Measurements from ENCODE around the gene NDUFC2.
"Not testable (repeated sequence)": the region's sequence is repeated elsewhere in the genome, so short reads cannot be mapped to it uniquely, and the experiment has no call there.

Gene NDUFC2

GRCh38 chr11:78049348-78049747 lies 30.3 kb downstream of the NDUFC2 start:
- DNase-seq = no peak

- DNase-seq = no peak
These were observed 31.1 kb downstream of the NDUFC2 start for GRCh38 chr11:78048561-78048960.

GRCh38 chr11:78046486-78046854 lies 33.2 kb downstream of the NDUFC2 start:
- no peak for DNase-seq

- no peak for DNase-seq
These were observed 33.7 kb downstream of the NDUFC2 start for GRCh38 chr11:78045851-78046485.

- DNase-seq = no peak
These were observed 35.0 kb downstream of the NDUFC2 start for GRCh38 chr11:78044706-78045105.

GRCh38 chr11:78041843-78042440 lies 37.7 kb downstream of the NDUFC2 start:
- DNase-seq = no peak

- DNase-seq = not testable (repeated sequence)
These were observed 38.3 kb downstream of the NDUFC2 start for GRCh38 chr11:78041380-78041719.

- no peak for DNase-seq
These were observed 38.8 kb downstream of the NDUFC2 start for GRCh38 chr11:78040691-78041379.

DNA sequence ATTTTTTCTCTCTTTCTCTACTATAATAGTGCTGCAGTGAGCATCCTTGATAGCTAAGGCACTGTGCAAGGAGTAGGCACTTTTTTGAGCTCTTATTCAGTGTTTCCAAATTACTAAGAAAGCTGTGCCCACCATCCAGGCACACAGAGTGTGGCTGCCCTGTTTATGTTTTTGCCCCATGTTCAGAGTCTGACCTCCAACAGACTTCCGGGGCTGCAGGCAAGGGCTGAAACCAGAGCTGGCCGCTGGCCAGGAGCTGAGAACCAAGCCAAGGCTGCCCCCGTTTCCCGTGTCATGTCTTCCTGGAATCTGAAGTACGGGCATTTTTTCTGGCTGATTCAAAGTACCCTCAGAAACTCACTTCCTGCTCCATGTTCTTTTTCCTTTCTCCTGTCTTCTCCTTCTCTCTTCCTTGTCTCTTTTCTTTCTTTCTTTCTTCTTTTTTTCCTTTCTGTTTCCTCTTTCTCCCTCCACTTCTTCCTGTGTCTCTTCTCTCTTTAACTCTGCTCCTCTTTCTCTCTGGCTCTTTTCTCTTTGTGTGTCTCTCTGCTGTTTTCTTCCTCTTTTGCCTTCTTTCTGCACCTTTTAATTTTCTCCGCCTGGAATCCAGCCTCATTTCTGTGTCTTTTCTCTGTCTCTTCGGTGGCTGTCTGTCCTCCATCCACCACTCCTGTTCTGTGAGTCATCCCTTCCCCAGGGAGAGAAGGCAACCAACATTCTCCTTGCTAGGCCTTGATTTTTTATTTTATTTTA lies 39.6 kb downstream of the NDUFC2 start:
- DNase-seq = no peak

GRCh38 chr11:78039391-78039918 lies 40.2 kb downstream of the NDUFC2 start:
- DNase-seq = no peak

DNA sequence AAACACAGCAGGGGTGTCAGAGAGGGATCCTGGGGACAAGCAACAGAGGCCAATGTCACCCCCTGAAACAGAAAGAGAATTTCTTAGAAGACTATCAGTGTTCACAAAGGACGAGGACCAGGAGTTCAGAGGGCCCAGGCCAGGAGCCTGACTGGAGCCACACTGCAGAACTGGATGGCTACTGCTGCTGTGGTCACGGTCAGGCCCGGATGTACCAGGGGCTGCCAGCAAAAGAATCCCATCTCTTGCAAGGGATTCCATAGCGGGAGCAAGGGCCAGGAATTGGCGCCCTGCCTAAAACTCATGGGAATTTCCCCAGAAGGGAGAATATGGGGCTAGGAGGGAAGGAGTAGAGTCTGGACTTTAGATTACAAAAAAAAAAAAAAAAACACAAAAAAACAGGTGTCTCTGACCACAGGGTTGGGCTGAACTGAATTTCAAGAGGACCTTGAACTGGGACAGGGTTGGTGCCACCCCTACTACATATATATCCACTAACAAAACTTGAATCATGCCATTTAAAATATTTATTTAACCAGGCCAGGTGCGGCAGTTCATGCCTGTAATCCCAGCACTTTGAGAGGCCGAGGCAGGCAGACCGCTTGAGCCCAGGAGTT lies 40.9 kb downstream of the NDUFC2 start:
- DNase-seq = no peak

DNA sequence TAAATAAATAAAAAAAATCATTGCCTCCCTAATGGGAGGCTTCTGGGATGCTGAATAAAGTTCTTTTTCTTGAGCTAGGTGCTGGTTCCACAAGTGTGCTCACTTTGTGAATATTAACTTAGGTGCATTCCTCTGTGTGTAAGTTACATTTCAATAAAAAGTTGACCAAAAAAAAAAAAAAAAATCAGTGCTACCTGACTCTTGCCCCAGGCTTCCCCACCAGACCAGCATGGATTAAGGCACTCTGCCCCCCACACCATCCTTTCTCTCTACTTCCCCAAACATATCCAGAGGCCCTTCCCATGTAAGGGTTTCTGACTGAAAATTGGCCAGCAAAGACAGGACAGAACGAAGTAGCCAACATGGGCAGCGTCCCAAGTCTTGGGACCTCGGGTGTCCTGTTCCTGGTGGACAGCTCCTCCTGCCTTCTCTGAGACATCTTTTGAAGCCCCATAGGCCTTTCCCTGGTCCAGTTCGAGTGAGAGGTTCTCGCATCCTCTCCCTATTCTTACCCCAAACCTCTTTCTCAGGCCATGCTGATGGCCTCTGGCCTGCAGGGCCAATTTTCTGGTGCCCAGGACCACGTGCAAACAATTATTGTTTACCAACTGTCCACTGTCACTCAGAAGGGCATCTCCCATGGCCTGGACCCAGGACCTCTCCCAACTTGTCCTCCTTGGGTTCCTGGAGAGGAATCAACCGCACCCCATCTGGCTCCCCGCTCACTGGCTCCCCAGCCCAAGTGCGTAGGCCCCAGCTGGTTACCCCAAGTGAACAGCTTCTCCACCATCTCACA lies 41.6 kb downstream of the NDUFC2 start:
- DNase-seq = no peak

DNA sequence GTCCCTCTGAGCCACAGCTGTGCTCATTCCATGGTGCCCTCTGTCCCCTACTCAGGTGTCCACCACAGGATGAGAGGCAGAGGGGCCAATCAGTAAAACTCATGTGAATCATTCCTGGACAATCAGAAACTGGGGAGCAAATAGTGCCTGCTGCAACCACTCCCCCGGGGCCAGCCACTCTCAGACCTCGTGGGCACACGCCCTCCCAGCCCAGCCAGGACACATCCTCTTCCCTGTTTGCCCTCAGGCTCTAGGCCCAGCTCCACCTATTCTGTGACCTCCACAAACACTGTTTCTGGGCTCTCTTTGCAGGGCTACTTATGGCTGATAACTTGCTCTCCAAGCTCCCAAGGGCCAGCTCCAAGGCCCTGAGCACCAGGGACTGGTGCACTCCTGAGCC lies 42.6 kb downstream of the NDUFC2 start:
- DNase-seq = no peak

- DNase-seq = no peak
These were observed 43.3 kb downstream of the NDUFC2 start for GRCh38 chr11:78036313-78036712.

DNA sequence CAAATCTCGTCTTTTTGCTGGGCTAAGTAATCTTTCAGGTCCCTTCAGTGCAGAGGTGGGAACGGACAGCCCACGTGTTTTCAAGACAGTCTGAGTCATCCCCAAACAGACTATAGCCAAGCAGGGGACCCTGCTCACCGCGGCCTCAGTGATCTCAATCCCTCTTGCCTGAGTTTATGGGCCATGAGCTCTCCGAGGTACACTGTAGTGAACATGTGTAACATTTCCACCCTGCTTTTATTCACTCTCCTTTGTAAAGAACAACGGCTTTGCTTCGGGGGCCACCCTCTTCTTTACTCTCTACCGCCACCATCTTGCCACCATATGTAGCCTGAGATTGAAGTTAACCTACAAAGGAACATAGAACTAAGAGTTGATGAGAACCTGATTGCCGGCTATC lies 45.0 kb downstream of the NDUFC2 start:
- no peak for DNase-seq

GRCh38 chr11:78033040-78033439 lies 46.6 kb downstream of the NDUFC2 start:
- no peak for DNase-seq

DNA sequence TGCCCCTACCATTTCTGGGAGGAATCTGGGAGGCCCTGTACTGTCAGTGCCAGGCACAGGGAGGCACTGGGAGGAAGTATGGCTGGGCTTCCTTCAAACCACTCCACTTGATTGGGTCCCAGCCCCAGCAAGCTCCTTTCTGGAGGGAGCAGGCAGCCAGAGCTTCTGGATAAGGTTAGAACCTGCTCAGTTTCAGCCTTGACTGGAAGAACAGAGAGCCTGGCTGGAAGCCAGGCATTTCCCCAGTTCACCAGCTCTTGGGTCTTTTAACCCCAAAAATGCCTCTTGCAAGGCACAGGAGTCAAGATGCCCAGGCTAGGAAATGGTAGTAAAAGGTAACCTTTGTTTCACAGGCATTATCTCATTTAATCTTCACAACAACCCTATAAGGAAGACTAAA lies 47.6 kb downstream of the NDUFC2 start:
- DNase-seq = no peak

- DNase-seq = no peak
These were observed 48.0 kb downstream of the NDUFC2 start for GRCh38 chr11:78031629-78032028.

DNA sequence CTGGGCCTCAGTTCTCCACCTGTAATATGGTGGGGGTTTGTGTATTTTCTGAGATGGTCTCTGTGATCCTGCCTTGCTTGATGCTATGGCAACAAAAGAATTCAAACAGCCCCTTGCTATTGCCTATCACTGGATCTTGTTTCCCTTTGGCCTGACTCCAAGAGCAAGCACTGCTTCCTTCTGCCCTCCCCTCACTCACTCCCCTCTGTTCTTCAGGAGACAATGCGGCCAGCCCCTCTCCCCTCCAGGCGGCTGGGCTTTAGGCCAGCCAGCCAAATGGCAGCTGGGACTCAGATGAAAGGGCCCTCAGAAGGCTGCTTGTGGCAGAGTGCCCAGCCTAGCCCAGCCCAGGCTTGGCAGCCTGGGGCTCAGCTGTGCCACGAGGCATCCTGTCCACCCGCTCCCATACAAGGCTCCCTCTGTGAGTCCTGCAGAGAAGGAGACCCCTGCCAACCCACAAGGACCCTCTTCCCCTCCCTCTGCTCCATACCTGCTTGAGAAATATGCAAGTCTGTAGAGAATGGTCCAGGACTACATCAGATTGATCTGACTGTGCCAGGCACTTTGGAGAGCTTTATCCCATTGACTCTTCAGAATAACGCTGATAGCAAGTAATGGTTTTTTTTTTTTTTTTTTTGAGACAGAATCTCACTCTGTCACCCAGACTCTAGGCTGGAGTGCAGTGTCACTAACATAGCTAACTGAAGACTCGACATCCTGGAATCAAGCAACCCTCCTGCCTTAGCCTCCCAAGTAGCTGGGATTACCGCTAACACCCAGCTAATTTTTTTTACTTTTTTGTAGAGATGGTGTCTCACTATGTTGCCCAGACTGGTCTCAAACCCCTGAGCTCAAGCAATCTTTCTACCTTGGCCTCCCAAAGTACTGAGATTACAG lies 49.0 kb downstream of the NDUFC2 start:
- peak; percentile 88 for DNase-seq

- DNase-seq = not testable (repeated sequence)
These were observed 51.2 kb downstream of the NDUFC2 start for GRCh38 chr11:78028423-78028822.

- DNase-seq = no peak
These were observed 51.9 kb downstream of the NDUFC2 start for GRCh38 chr11:78027759-78028158.
